K562 (cell line): Measurements from ENCODE around the gene ANKRD11. TPM values are rescaled to one million over a fixed set of nuclear protein-coding genes. Genes with fewer than 3 reads are reported as not detected.

Experiments used
- ATAC-seq: fragments of 200-7000 bp; cut with Tn5 transposase; 3 replicates; pipeline ENCODE4 v1.9.1; 2020; ENCODE audit warnings: moderate library complexity
- BruUV-seq: library from RNA; stranded (reverse); fragments of 400-500 nt; replicated peaks from 2 replicates; lab custom pipeline; 2021; lab: Mats Ljungman, UMichigan
- CTCF ChIA-PET: fragments of 300-600 bp; formaldehyde crosslinking; extraction: SDS; loops from one replicate; lab custom pipeline; 2021; ENCODE audit warnings: low intra/inter-chr PET ratio; lab: Yijun Ruan, JAX
- POLR2A ChIA-PET: fragments of 300-600, 350-650 bp; sonication (Branson Sonifier 250); formaldehyde crosslinking; extraction: SDS; loops from one replicate; lab custom pipeline; 2021; ENCODE audit warnings: antibody characterized with exemption, inconsistent platforms; lab: Yijun Ruan, JAX
- DNase-seq, 4 experiments: peaks; one replicate each; pipeline versions ENCODE4 v3.0.0 to v3.0.0-alpha.2; 2011 to 2018; ENCODE audit warnings: low spot score in 3 of 4, mixed read lengths in 3 of 4; ENCODE audit errors: extremely low read depth in 1 of 4
- FAIRE-seq: peaks from 2 replicates; lab custom pipeline; 2011; peaks lifted over from hg19 to GRCh38; lab: Jason Lieb, UNC
- H2AFZ ChIP-seq: 2 replicates; pipeline ENCODE4 v1.6.0; 2011; ENCODE audit warnings: low read depth, low read length, control low read depth, inconsistent platforms
- H3K27ac ChIP-seq: fragments of 200-600 bp; 3 replicates; pipeline ENCODE4 v1.8.0; 2011; ENCODE audit warnings: low read depth, mild to moderate bottlenecking, control low read depth, inconsistent platforms, low read length, moderate library complexity, mixed read lengths; ENCODE audit errors: extremely low read depth
- H3K27me3 ChIP-seq, 2 experiments: fragments of 300-600 bp in 1 of 2; 2 replicates in 1 of 2; 3 replicates in 1 of 2; pipeline versions ENCODE4 v1.6.0 to v1.8.0; 2011; ENCODE audit warnings: inconsistent platforms in 2 of 2, low read length in 2 of 2, mild to moderate bottlenecking in 1 of 2, mixed read lengths in 1 of 2, moderate library complexity in 1 of 2; ENCODE audit not compliant: control insufficient read depth in 2 of 2, insufficient read depth in 2 of 2
- H3K36me3 ChIP-seq: fragments of 300-600 bp; 3 replicates; pipeline ENCODE4 v1.8.0; 2011; ENCODE audit warnings: mild to moderate bottlenecking, low read length, inconsistent platforms; ENCODE audit not compliant: control insufficient read depth, insufficient read depth
- H3K4me1 ChIP-seq, 2 experiments: fragments of 200-600 bp in 1 of 2; replicated peaks in 1 of 2; 2 replicates in 1 of 2; 3 replicates in 1 of 2; pipeline versions ENCODE4 v1.5.1 to v1.8.0; 2011; ENCODE audit warnings: inconsistent platforms in 2 of 2, low read length in 2 of 2, mild to moderate bottlenecking in 1 of 2, mixed read lengths in 1 of 2, moderate library complexity in 1 of 2; ENCODE audit not compliant: control insufficient read depth in 2 of 2, insufficient read depth in 2 of 2
- H3K4me2 ChIP-seq: 2 replicates; pipeline ENCODE4 v1.6.1; 2011; ENCODE audit warnings: low read length, control low read depth, inconsistent platforms, mixed read lengths; ENCODE audit not compliant: insufficient read depth
- H3K4me3 ChIP-seq: fragments of 200-600 bp; sonication (generic), shearing (Covaris generic); 2 replicates; pipeline ENCODE4 v1.5.1; 2016; ENCODE audit warnings: control low read depth, inconsistent platforms
- H3K79me2 ChIP-seq: fragments of 200-600 bp; 3 replicates; pipeline ENCODE4 v1.8.0; 2011; ENCODE audit warnings: low read length, inconsistent platforms; ENCODE audit not compliant: control insufficient read depth, insufficient read depth
- H3K9ac ChIP-seq, 2 experiments: 2 replicates each; pipeline versions ENCODE4 v1.6.0 to v1.6.1; 2011; ENCODE audit warnings: low read depth in 2 of 2, low read length in 2 of 2, control low read depth in 1 of 2, inconsistent platforms in 1 of 2, mild to moderate bottlenecking in 1 of 2, mixed read lengths in 1 of 2; ENCODE audit not compliant: insufficient read depth in 1 of 2
- H3K9me1 ChIP-seq: one replicate; pipeline ENCODE4 v1.6.0; 2011; ENCODE audit warnings: inconsistent platforms, mild to moderate bottlenecking, low read length, moderate library complexity; ENCODE audit not compliant: control insufficient read depth, insufficient read depth
- H3K9me3 ChIP-seq: replicated peaks from 2 replicates; pipeline ENCODE4 v1.5.1; 2011; ENCODE audit warnings: low read depth, low read length, inconsistent platforms; ENCODE audit not compliant: control insufficient read depth, insufficient read depth
- H4K20me1 ChIP-seq: replicated peaks from 2 replicates; pipeline ENCODE4 v1.6.1; 2011; ENCODE audit warnings: low read length, inconsistent platforms, mixed read lengths; ENCODE audit not compliant: control insufficient read depth, insufficient read depth
- HDAC8 ChIP-seq: fragments of 450-650 bp; IDR thresholded peaks from 2 replicates; pipeline ENCODE4 v1.6.1; 2016; ENCODE audit warnings: mild to moderate bottlenecking, missing genetic modification characterization, moderate library complexity, missing compliant biosample characterization
- KLF16 ChIP-seq: IDR thresholded peaks from 2 replicates; pipeline ENCODE4 v1.6.1; 2016; ENCODE audit warnings: antibody characterized with exemption
- POLR2G ChIP-seq: fragments of 200-400 bp; formaldehyde crosslinking; IDR thresholded peaks from 2 replicates; pipeline ENCODE4 v1.6.1; 2017; ENCODE audit warnings: low read depth, mild to moderate bottlenecking, antibody characterized with exemption, low read length, moderate library complexity
- RBM22 ChIP-seq: fragments of 200-400 bp; formaldehyde crosslinking; IDR thresholded peaks from 2 replicates; pipeline ENCODE4 v1.6.1; 2018; ENCODE audit warnings: low read length, low read depth; ENCODE audit not compliant: poor library complexity, severe bottlenecking
- ZNF354B ChIP-seq: fragments of 250-450 bp; sonication (Bioruptor Pico); IDR thresholded peaks from 2 replicates; pipeline ENCODE4 v1.4.0; 2020
- WGBS: fragments of 100-300 bp; shearing (Covaris generic); methylation state at CpG from one replicate; pipeline ENCODE4 v1.1.6; 2016; ENCODE audit warnings: low coverage, mixed read lengths; ENCODE audit not compliant: insufficient coverage; ENCODE audit errors: missing lambda C conversion rate; 5-methylcytosine and 5-hydroxymethylcytosine counted together
- in situ Hi-C: fragments of 300-500 bp; cut with MboI; formaldehyde crosslinking; loops from 4 replicates; pipeline ENCODE4 v1.15.0; 2018; ENCODE audit warnings: inconsistent platforms, mixed read lengths
- intact Hi-C: fragments of 100-400 bp; cut with micrococcal nuclease; formaldehyde crosslinking; loops from 2 replicates; pipeline ENCODE4 v1.14.2; 2022
- polyA plus RNA-seq, 8 experiments: library from polyadenylated mRNA; depleted of rRNA in 4 of 8; stranded (reverse) in 5 of 8; unstranded in 3 of 8; fragments of >200 nt; fragmentation: Nextera tagmentation in 2 of 8; fragmentation: Illumina TruSeq in 1 of 8; extraction: Ambion mirVana in 2 of 8; extraction: Trizol in 1 of 8; gene quantifications; 2 replicates each; pipeline versions ENCODE4 v1.2.1 to v1.2.3, GENCODE V29; 2011 to 2014; ENCODE audit warnings: inconsistent platforms in 1 of 8, missing spikeins in 1 of 8
- total RNA-seq, 7 experiments: library from RNA; depleted of rRNA in 6 of 7; stranded (reverse); fragments of >200 nt in 6 of 7; fragmentation: Illumina TruSeq in 2 of 7; extraction: Trizol in 2 of 7; gene quantifications; 2 replicates each; pipeline versions ENCODE4 v1.2.1 to v1.2.3, GENCODE V29; 2011 to 2021; ENCODE audit warnings: low replicate concordance in 1 of 7
- TF ChIP-seq, protein P1 (sequence below): fragments of 250-450 bp; sonication (Bioruptor Pico); IDR thresholded peaks from 2 replicates; pipeline ENCODE4 v1.8.0; 2021; ENCODE audit warnings: borderline replicate concordance, mild to moderate bottlenecking, moderate library complexity; ENCODE audit not compliant: poor library complexity, severe bottlenecking

The ANKRD11 gene
- total and polyA plus RNA-seq, 9 of the 15 experiments (the other 6 are each of a cell fraction or from before 2014, with no cell fraction given) = 4.7 to 126 (median 31.7) TPM

DNA sequence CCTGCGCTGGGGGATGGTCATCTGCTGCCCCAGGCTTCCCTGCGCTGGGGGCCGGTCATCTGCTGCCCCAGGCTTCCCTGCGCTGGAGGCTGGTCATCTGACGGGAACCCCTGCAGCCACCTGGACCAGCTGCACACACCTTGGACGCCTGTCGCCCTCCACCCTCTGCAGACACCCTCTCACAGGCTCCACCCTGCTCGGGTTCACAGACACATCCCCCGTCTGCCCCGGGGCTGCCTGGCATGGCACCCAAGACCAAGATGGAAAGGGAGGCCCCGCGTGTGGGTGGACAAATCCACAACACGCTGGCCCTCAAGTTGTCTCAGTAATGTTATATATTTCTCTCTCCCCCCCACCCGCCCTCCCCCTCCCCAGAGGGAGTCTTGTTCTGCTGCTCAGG lies 89.6 kb downstream of the ANKRD11 start:
- Histone ChIP-seq H3K9ac (no peak overlapping the region; a peak in 1 of 4 replicates), H3K4me1 (peaks cover 14 to 36% of the 10 kb centered on the region in 2 experiments), H4K20me1 (peaks cover 75% of the 10 kb centered on the region), H3K9me3 (no peaks in the 10 kb centered on the region), H2AFZ (no peak overlapping the region), H3K79me2 (peaks cover 91% of the 10 kb centered on the region), H3K4me3 (no peak overlapping the region), H3K36me3 (peaks cover 44% of the 10 kb centered on the region; the same call in 2 of the 3 replicates), H3K9me1 (peaks cover 10% of the 10 kb centered on the region), H3K27me3 (no peaks in the 10 kb centered on the region), H3K4me2 (no peak overlapping the region), H3K27ac (no peak overlapping the region)
- ATAC-seq (no peak), FAIRE-seq (no peak), DNase-seq (no peak)
- WGBS = 90% methylated on average over 7 of the region's 14 CpGs
- BruUV-seq = no TSS peak
- ChIA-PET POLR2A (no interaction called here), CTCF (no interaction called here)
- in situ Hi-C loops = no loop called here
- intact Hi-C loops = no loop called here
- TF ChIP-seq, protein P1, sequence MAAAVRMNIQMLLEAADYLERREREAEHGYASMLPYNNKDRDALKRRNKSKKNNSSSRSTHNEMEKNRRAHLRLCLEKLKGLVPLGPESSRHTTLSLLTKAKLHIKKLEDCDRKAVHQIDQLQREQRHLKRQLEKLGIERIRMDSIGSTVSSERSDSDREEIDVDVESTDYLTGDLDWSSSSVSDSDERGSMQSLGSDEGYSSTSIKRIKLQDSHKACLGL (CRISPR knock-in tag) = no peak
- TF ChIP-seq POLR2G (peak; percentile 53), HDAC8 (no peak), RBM22 (peak; percentile 81), KLF16 (no peak), ZNF354B (no peak)
